GF-D8 (cell line): ENCODE data around the gene SLC1A5.
A peak's percentile ranks its signal among the peaks of the same experiment; 100 is the strongest.
"Not testable (repeated sequence)": the region's sequence is repeated elsewhere in the genome, so short reads cannot be mapped to it uniquely, and the experiment has no call there.

Experiments used
- DNase-seq: peaks from one replicate; lab custom pipeline; 2025; lab: John Stamatoyannopoulos, UW

SLC1A5 gene

GRCh38 chr19:46768746-46769145 is 19.6 kb downstream of the SLC1A5 start:
- not testable (repeated sequence) for DNase-seq

GRCh38 chr19:46766569-46767317 is 21.7 kb downstream of the SLC1A5 start:
- DNase-seq: no peak

GRCh38 chr19:46764817-46765291 is 23.5 kb downstream of the SLC1A5 start:
- DNase-seq: no peak

- no peak for DNase-seq
Observed at GRCh38 chr19:46762245-46762890, 26.0 kb downstream of the SLC1A5 start.

GRCh38 chr19:46761418-46761831 is 27.0 kb downstream of the SLC1A5 start:
- DNase-seq: no peak

- DNase-seq: not testable (repeated sequence)
Observed at GRCh38 chr19:46760897-46761296, 27.5 kb downstream of the SLC1A5 start.

GRCh38 chr19:46760363-46760762 is 28.0 kb downstream of the SLC1A5 start:
- no peak for DNase-seq

GRCh38 chr19:46759817-46760333 is 28.5 kb downstream of the SLC1A5 start:
- no peak for DNase-seq

- no peak for DNase-seq
Observed at GRCh38 chr19:46759206-46759605, 29.2 kb downstream of the SLC1A5 start.

GRCh38 chr19:46756544-46756888 is 31.9 kb downstream of the SLC1A5 start:
- DNase-seq: no peak

- no peak for DNase-seq
Observed at GRCh38 chr19:46755853-46756543, 32.4 kb downstream of the SLC1A5 start.

- no peak for DNase-seq
Observed at GRCh38 chr19:46755077-46755852, 33.1 kb downstream of the SLC1A5 start.

GRCh38 chr19:46753420-46754155 is 34.8 kb downstream of the SLC1A5 start:
- no peak for DNase-seq

- DNase-seq: peak; percentile 13
Observed at GRCh38 chr19:46748325-46749109, 39.9 kb downstream of the SLC1A5 start.

GRCh38 chr19:46746281-46747057 is 41.9 kb downstream of the SLC1A5 start, which contains the start of gene STRN4:
STRN4 (minus strand) TSS chr19:46746450; CDS start chr19:46746430, 20 bp downstream.
- no peak for DNase-seq

- no peak for DNase-seq
Observed at GRCh38 chr19:46745521-46746280, 42.7 kb downstream of the SLC1A5 start, which contains the start of gene FKRP. FKRP (plus strand) TSS chr19:46746057; CDS start chr19:46755451, 9,394 bp downstream.

- DNase-seq: no peak
Observed at GRCh38 chr19:46745030-46745429, 43.4 kb downstream of the SLC1A5 start.

GRCh38 chr19:46744005-46744691 is 44.2 kb downstream of the SLC1A5 start:
- DNase-seq: no peak
